WTC11 (cell line): ENCODE results near the gene TMBIM6. TPM values are rescaled to one million over a fixed set of nuclear protein-coding genes. Genes with fewer than 3 reads are reported as not detected.

Experiments
- ATAC-seq: fragments of 200-7000 bp; cut with Tn5 transposase; 2 replicates; pipeline ENCODE4 v1.10.0; 2021; ENCODE audit warnings: mild to moderate bottlenecking, moderate library complexity
- CTCF ChIA-PET: fragments of 300-600 bp; sonication (Branson Sonifier 250); formaldehyde crosslinking; loops from one replicate; lab custom pipeline; 2021; ENCODE audit warnings: antibody characterized with exemption; lab: Charles Lee
- POLR2A ChIA-PET: fragments of 350-600 bp; sonication (Branson Sonifier 250); formaldehyde crosslinking; loops from one replicate; lab custom pipeline; 2021; ENCODE audit warnings: antibody characterized with exemption; lab: Charles Lee
- DNase-seq: peaks from one replicate; pipeline ENCODE4 v3.0.0; 2021; ENCODE audit warnings: low spot score
- H3K27ac Mint-ChIP-seq: 2 replicates; pipeline ENCODE4 v1.8.0; 2021; ENCODE audit warnings: mixed read lengths
- H3K27me3 Mint-ChIP-seq: 2 replicates; pipeline ENCODE4 v1.8.0; 2021; ENCODE audit warnings: low read depth, mild to moderate bottlenecking, moderate library complexity, mixed read lengths
- H3K36me3 Mint-ChIP-seq: 2 replicates; pipeline ENCODE4 v1.8.0; 2021; ENCODE audit warnings: mixed read lengths
- H3K4me1 Mint-ChIP-seq: 2 replicates; pipeline ENCODE4 v1.8.0; 2022; ENCODE audit warnings: mixed read lengths
- H3K4me3 Mint-ChIP-seq: 2 replicates; pipeline ENCODE4 v1.8.0; 2021; ENCODE audit warnings: mild to moderate bottlenecking, moderate library complexity, mixed read lengths
- H3K9me3 Mint-ChIP-seq: 2 replicates; pipeline ENCODE4 v1.8.0; 2021; ENCODE audit warnings: mixed read lengths
- CREM ChIP-seq: sonication (generic); formaldehyde crosslinking; IDR thresholded peaks from 2 replicates; pipeline ENCODE4 v1.8.1; 2022; ENCODE audit warnings: mild to moderate bottlenecking, missing genetic modification reagents, moderate library complexity
- FOXJ3 ChIP-seq: sonication (generic); formaldehyde crosslinking; IDR thresholded peaks from 2 replicates; pipeline ENCODE4 v1.9.0; 2021; ENCODE audit warnings: missing genetic modification reagents, mild to moderate bottlenecking, borderline replicate concordance
- FOXK1 ChIP-seq: sonication (generic); formaldehyde crosslinking; IDR thresholded peaks from 2 replicates; pipeline ENCODE4 v1.8.0; 2022; ENCODE audit warnings: mild to moderate bottlenecking, moderate library complexity, missing genetic modification reagents
- HMGA2 ChIP-seq: fragments of 250-450 bp; sonication (Bioruptor Pico); IDR thresholded peaks from 2 replicates; pipeline ENCODE4 v1.4.0; 2021; ENCODE audit warnings: mild to moderate bottlenecking, moderate library complexity
- KAT7 ChIP-seq: sonication (generic); formaldehyde crosslinking; IDR thresholded peaks from 2 replicates; pipeline ENCODE4 v1.8.1; 2023; ENCODE audit warnings: missing genetic modification reagents, mild to moderate bottlenecking, borderline replicate concordance
- NFATC4 ChIP-seq: fragments of 250-450 bp; sonication (Bioruptor Pico); IDR thresholded peaks from 2 replicates; pipeline ENCODE4 v1.9.0; 2021; ENCODE audit warnings: mild to moderate bottlenecking
- NR1H2 ChIP-seq: sonication (generic); formaldehyde crosslinking; IDR thresholded peaks from 2 replicates; pipeline ENCODE4 v1.9.0; 2021; ENCODE audit warnings: mild to moderate bottlenecking, moderate library complexity, missing genetic modification reagents
- NR2C2 ChIP-seq: sonication (generic); formaldehyde crosslinking; IDR thresholded peaks from 2 replicates; pipeline ENCODE4 v1.8.0; 2022; ENCODE audit warnings: mild to moderate bottlenecking, missing genetic modification reagents
- NR3C1 ChIP-seq: sonication (generic); formaldehyde crosslinking; conservative IDR thresholded peaks from 2 replicates; pipeline ENCODE4 v1.8.1; 2023; ENCODE audit warnings: low read depth, mild to moderate bottlenecking, missing genetic modification reagents
- SP1 ChIP-seq: sonication (generic); formaldehyde crosslinking; conservative IDR thresholded peaks from 2 replicates; pipeline ENCODE4 v1.8.1; 2022; ENCODE audit warnings: missing genetic modification reagents
- TP53 ChIP-seq: sonication (generic); formaldehyde crosslinking; IDR thresholded peaks from 2 replicates; pipeline ENCODE4 v1.8.1; 2023; ENCODE audit warnings: mild to moderate bottlenecking, missing genetic modification reagents
- ZNF263 ChIP-seq: sonication (generic); formaldehyde crosslinking; IDR thresholded peaks from 2 replicates; pipeline ENCODE4 v1.8.1; 2022; ENCODE audit warnings: low read depth, mild to moderate bottlenecking, moderate library complexity, missing genetic modification reagents
- ZNF416 ChIP-seq: fragments of 250-450 bp; sonication (Bioruptor Pico); IDR thresholded peaks from 2 replicates; pipeline ENCODE4 v1.9.0; 2021; ENCODE audit warnings: mild to moderate bottlenecking, inconsistent platforms
- ZNF423 ChIP-seq: fragments of 250-450 bp; sonication (Bioruptor Pico); IDR thresholded peaks from 2 replicates; pipeline ENCODE4 v2.1.2; 2022; ENCODE audit warnings: mild to moderate bottlenecking, moderate library complexity
- total RNA-seq: library from RNA; stranded (reverse); gene quantifications from 3 replicates; pipeline ENCODE4 v1.2.3, GENCODE V29; 2021
- TF ChIP-seq, protein P1 (sequence below): fragments of 250-450 bp; sonication (Bioruptor Pico); IDR thresholded peaks from 2 replicates; pipeline ENCODE4 v1.9.0; 2021; ENCODE audit warnings: moderate library complexity, mild to moderate bottlenecking, inconsistent platforms, borderline replicate concordance
- TF ChIP-seq, protein P2 (sequence below): sonication (generic); formaldehyde crosslinking; IDR thresholded peaks from 2 replicates; pipeline ENCODE4 v1.8.1; 2023; ENCODE audit warnings: mild to moderate bottlenecking, moderate library complexity, missing genetic modification reagents
- TF ChIP-seq, protein P3 (sequence below): sonication (generic); formaldehyde crosslinking; IDR thresholded peaks from 2 replicates; pipeline ENCODE4 v1.8.1; 2023; ENCODE audit warnings: mild to moderate bottlenecking, missing genetic modification reagents
- TF ChIP-seq, protein P4 (sequence below): sonication (generic); formaldehyde crosslinking; IDR thresholded peaks from 2 replicates; pipeline ENCODE4 v1.8.1; 2022; ENCODE audit warnings: low read depth, missing genetic modification reagents, borderline replicate concordance
- TF ChIP-seq, protein P5 (sequence below): sonication (generic); formaldehyde crosslinking; IDR thresholded peaks from 2 replicates; pipeline ENCODE4 v1.8.0; 2022; ENCODE audit warnings: missing genetic modification reagents
- TF ChIP-seq, protein P6 (sequence below): sonication (generic); formaldehyde crosslinking; IDR thresholded peaks from 2 replicates; pipeline ENCODE4 v1.8.0; 2022; ENCODE audit warnings: mild to moderate bottlenecking, missing genetic modification reagents
- TF ChIP-seq, protein P7 (sequence below): sonication (generic); formaldehyde crosslinking; IDR thresholded peaks from 2 replicates; pipeline ENCODE4 v1.8.1; 2023; ENCODE audit warnings: mild to moderate bottlenecking, missing genetic modification reagents, moderate library complexity

TMBIM6 gene
- total RNA-seq, 1 experiment from 2014 or later, result 402 TPM

DNA sequence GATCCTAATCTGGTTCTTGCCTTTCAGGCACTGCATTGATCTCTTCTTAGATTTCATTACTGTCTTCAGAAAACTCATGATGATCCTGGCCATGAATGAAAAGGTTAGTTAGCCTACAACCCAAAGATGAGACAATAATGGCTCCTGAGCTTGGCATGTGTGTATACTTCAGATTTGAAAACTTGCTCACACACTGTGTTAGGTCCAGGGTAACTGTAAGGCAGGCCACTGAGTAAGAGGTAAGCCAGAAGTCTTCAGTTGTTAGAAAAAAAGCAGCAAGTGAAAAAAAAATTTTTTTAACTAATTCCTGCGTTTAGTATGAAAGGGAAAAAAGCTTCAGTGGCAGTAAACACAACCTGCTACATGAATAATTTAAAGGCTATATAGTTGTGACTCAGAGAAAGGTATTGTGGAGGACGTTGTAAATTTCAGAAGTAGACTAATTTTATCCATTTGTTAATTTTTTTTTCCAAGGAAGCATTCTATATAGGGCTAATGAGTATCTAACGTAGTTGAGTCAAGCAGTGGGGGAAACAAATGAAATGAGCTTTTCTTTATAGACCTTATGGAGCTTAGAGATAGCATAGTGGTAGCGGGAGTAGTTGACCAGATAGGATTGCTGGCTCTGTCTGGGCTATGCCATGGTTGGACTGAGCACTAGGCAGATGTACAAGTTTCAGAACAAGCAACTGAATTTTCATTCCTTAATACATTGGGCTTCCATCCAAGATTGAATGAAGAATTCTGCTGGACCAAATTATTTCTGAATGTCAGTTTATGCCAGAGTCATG lies 20.5 kb downstream of the TMBIM6 start (continued):
- TF ChIP-seq ZNF423 (CRISPR knock-in tag) (no peak), NR3C1 (no peak), NFATC4 (CRISPR knock-in tag) (no peak), KAT7 (no peak), TP53 (CRISPR knock-in tag) (no peak), CREM (CRISPR knock-in tag) (no peak), HMGA2 (no peak), ZNF416 (no peak)
- TF ChIP-seq, protein P1, sequence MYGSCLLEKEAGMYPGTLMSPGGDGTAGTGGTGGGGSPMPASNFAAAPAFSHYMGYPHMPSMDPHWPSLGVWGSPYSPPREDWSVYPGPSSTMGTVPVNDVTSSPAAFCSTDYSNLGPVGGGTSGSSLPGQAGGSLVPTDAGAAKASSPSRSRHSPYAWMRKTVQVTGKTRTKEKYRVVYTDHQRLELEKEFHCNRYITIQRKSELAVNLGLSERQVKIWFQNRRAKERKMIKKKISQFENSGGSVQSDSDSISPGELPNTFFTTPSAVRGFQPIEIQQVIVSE (CRISPR knock-in tag), result no peak
- TF ChIP-seq, protein P2, sequence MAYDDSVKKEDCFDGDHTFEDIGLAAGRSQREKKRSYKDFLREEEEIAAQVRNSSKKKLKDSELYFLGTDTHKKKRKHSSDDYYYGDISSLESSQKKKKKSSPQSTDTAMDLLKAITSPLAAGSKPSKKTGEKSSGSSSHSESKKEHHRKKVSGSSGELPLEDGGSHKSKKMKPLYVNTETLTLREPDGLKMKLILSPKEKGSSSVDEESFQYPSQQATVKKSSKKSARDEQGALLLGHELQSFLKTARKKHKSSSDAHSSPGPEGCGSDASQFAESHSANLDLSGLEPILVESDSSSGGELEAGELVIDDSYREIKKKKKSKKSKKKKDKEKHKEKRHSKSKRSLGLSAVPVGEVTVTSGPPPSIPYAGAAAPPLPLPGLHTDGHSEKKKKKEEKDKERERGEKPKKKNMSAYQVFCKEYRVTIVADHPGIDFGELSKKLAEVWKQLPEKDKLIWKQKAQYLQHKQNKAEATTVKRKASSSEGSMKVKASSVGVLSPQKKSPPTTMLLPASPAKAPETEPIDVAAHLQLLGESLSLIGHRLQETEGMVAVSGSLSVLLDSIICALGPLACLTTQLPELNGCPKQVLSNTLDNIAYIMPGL (CRISPR knock-in tag), result no peak
- TF ChIP-seq, all 79 proteins: peak for 0

DNA sequence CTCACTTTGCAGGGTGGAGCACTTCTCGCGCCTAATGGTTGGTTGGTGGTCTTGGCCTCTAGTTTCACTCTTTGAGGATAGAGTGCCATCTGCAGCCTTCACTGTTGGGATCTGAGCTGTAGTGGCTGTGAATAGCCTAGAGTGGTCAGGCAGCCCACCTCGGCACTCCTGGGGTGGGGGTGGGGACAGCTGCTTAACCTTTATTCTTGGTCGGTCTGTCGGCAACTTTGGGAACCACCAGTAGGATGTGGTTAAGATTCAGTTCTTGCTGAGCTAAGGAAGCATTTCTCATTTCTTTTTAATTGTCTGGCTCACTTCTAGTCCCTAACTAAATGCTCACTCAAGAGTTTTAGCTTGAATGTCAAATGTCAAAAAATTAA lies 21.1 kb downstream of the TMBIM6 start:
- Mint-ChIP-seq H3K4me1 (peaks cover 5% of the 10 kb centered on the region), H3K9me3 (no peaks in the 10 kb centered on the region), H3K27ac (no peak overlapping the region), H3K36me3 (peaks cover 62% of the 10 kb centered on the region), H3K4me3 (no peak overlapping the region), H3K27me3 (no peaks in the 10 kb centered on the region)
- no peak for ATAC-seq
- ChIA-PET CTCF (interaction anchor here (0.7 to 3.1 kb wide), 11 partner anchors 10 to 183 kb away, joined by 3 to 30 read pairs (median 3); partner anchors contain the start of gene TMBIM6), POLR2A (interaction anchor here (1.4 kb wide), 1 partner anchor 21 kb away, joined by 6 read pairs; the partner anchor contains the start of gene TMBIM6)
- no peak for DNase-seq
- no peak for TF ChIP-seq NR2C2 (CRISPR knock-in tag)
- TF ChIP-seq, protein P3, sequence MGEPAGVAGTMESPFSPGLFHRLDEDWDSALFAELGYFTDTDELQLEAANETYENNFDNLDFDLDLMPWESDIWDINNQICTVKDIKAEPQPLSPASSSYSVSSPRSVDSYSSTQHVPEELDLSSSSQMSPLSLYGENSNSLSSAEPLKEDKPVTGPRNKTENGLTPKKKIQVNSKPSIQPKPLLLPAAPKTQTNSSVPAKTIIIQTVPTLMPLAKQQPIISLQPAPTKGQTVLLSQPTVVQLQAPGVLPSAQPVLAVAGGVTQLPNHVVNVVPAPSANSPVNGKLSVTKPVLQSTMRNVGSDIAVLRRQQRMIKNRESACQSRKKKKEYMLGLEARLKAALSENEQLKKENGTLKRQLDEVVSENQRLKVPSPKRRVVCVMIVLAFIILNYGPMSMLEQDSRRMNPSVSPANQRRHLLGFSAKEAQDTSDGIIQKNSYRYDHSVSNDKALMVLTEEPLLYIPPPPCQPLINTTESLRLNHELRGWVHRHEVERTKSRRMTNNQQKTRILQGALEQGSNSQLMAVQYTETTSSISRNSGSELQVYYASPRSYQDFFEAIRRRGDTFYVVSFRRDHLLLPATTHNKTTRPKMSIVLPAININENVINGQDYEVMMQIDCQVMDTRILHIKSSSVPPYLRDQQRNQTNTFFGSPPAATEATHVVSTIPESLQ (CRISPR knock-in tag), result no peak
- TF ChIP-seq ZNF263 (CRISPR knock-in tag), result no peak
- TF ChIP-seq, protein P4, sequence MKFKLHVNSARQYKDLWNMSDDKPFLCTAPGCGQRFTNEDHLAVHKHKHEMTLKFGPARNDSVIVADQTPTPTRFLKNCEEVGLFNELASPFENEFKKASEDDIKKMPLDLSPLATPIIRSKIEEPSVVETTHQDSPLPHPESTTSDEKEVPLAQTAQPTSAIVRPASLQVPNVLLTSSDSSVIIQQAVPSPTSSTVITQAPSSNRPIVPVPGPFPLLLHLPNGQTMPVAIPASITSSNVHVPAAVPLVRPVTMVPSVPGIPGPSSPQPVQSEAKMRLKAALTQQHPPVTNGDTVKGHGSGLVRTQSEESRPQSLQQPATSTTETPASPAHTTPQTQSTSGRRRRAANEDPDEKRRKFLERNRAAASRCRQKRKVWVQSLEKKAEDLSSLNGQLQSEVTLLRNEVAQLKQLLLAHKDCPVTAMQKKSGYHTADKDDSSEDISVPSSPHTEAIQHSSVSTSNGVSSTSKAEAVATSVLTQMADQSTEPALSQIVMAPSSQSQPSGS (CRISPR knock-in tag), result no peak
- TF ChIP-seq, protein P5, sequence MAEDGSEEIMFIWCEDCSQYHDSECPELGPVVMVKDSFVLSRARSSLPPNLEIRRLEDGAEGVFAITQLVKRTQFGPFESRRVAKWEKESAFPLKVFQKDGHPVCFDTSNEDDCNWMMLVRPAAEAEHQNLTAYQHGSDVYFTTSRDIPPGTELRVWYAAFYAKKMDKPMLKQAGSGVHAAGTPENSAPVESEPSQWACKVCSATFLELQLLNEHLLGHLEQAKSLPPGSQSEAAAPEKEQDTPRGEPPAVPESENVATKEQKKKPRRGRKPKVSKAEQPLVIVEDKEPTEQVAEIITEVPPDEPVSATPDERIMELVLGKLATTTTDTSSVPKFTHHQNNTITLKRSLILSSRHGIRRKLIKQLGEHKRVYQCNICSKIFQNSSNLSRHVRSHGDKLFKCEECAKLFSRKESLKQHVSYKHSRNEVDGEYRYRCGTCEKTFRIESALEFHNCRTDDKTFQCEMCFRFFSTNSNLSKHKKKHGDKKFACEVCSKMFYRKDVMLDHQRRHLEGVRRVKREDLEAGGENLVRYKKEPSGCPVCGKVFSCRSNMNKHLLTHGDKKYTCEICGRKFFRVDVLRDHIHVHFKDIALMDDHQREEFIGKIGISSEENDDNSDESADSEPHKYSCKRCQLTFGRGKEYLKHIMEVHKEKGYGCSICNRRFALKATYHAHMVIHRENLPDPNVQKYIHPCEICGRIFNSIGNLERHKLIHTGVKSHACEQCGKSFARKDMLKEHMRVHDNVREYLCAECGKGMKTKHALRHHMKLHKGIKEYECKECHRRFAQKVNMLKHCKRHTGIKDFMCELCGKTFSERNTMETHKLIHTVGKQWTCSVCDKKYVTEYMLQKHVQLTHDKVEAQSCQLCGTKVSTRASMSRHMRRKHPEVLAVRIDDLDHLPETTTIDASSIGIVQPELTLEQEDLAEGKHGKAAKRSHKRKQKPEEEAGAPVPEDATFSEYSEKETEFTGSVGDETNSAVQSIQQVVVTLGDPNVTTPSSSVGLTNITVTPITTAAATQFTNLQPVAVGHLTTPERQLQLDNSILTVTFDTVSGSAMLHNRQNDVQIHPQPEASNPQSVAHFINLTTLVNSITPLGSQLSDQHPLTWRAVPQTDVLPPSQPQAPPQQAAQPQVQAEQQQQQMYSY, result no peak
- TF ChIP-seq ZNF416, result no peak
- TF ChIP-seq FOXJ3 (CRISPR knock-in tag), result no peak
- no peak for TF ChIP-seq SP1 (CRISPR knock-in tag)
- TF ChIP-seq, protein P6, sequence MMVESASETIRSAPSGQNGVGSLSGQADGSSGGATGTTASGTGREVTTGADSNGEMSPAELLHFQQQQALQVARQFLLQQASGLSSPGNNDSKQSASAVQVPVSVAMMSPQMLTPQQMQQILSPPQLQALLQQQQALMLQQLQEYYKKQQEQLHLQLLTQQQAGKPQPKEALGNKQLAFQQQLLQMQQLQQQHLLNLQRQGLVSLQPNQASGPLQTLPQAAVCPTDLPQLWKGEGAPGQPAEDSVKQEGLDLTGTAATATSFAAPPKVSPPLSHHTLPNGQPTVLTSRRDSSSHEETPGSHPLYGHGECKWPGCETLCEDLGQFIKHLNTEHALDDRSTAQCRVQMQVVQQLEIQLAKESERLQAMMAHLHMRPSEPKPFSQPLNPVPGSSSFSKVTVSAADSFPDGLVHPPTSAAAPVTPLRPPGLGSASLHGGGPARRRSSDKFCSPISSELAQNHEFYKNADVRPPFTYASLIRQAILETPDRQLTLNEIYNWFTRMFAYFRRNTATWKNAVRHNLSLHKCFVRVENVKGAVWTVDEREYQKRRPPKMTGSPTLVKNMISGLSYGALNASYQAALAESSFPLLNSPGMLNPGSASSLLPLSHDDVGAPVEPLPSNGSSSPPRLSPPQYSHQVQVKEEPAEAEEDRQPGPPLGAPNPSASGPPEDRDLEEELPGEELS, result no peak
- no peak for TF ChIP-seq FOXK1 (CRISPR knock-in tag)
- no peak for TF ChIP-seq NR1H2 (CRISPR knock-in tag)
- TF ChIP-seq, protein P7, sequence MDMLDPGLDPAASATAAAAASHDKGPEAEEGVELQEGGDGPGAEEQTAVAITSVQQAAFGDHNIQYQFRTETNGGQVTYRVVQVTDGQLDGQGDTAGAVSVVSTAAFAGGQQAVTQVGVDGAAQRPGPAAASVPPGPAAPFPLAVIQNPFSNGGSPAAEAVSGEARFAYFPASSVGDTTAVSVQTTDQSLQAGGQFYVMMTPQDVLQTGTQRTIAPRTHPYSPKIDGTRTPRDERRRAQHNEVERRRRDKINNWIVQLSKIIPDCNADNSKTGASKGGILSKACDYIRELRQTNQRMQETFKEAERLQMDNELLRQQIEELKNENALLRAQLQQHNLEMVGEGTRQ, result no peak
